Liver (tissue), 9 donors: ENCODE data around the gene EHD4. TPM values are rescaled to one million over a fixed set of nuclear protein-coding genes. Genes with fewer than 3 reads are reported as not detected.

Experiments used
- DNase-seq: peaks from one replicate; pipeline ENCODE4 v3.0.0-alpha.2; 2017; ENCODE audit warnings: low spot score
- H3K27ac ChIP-seq, 2 donors: one replicate each; pipeline ENCODE4 v1.7.0; 2013; ENCODE audit warnings: inconsistent platforms in 2 of 2, low read length in 2 of 2, control low read depth in 1 of 2, low read depth in 1 of 2, mild to moderate bottlenecking in 1 of 2
- H3K27me3 ChIP-seq, 4 donors: one replicate each; pipeline versions ENCODE4 v1.6.1 to v1.7.0; 2013; ENCODE audit warnings: low read length in 3 of 4, inconsistent platforms in 1 of 4, mild to moderate bottlenecking in 1 of 4, moderate library complexity in 1 of 4; ENCODE audit not compliant: control insufficient read depth in 4 of 4, insufficient read depth in 4 of 4
- H3K36me3 ChIP-seq, 4 donors: one replicate each; pipeline versions ENCODE4 v1.6.1 to v1.7.0; 2013; ENCODE audit warnings: low read length in 3 of 4, mild to moderate bottlenecking in 3 of 4, low read depth in 1 of 4, moderate library complexity in 1 of 4; ENCODE audit not compliant: control insufficient read depth in 4 of 4, insufficient read depth in 3 of 4
- H3K4me1 ChIP-seq, 4 donors: one replicate each; pipeline versions ENCODE4 v1.6.1 to v1.7.0; 2013; ENCODE audit warnings: low read length in 3 of 4, mild to moderate bottlenecking in 3 of 4, moderate library complexity in 1 of 4; ENCODE audit not compliant: control insufficient read depth in 4 of 4, insufficient read depth in 4 of 4
- H3K4me3 ChIP-seq, 3 donors: one replicate each; pipeline versions ENCODE4 v1.6.1 to v1.7.0; 2013; ENCODE audit warnings: low read length in 3 of 3, control low read depth in 1 of 3, low read depth in 1 of 3, mild to moderate bottlenecking in 1 of 3
- H3K9ac ChIP-seq, 2 donors: one replicate each; pipeline ENCODE4 v1.7.0; 2013; ENCODE audit warnings: low read length in 2 of 2, mild to moderate bottlenecking in 2 of 2, moderate library complexity in 2 of 2, control low read depth in 1 of 2, low read depth in 1 of 2
- H3K9me3 ChIP-seq, 4 donors: one replicate each; pipeline versions ENCODE4 v1.6.1 to v1.7.0; 2013; ENCODE audit warnings: low read length in 3 of 4; ENCODE audit not compliant: control insufficient read depth in 4 of 4
- CTCF ChIP-seq: fragments of 150-350 bp; IDR thresholded peaks from 2 replicates; pipeline ENCODE4 v1.5.1; 2017; ENCODE audit warnings: improper control_type of control experiment, low read depth, low read length; ENCODE audit not compliant: missing input control
- EGR1 ChIP-seq, 2 donors: IDR thresholded peaks; 2 replicates each; pipeline ENCODE4 v1.6.1; 2016 to 2018; ENCODE audit warnings: antibody characterized with exemption in 2 of 2, low read depth in 2 of 2
- FOXA1 ChIP-seq: IDR thresholded peaks from 2 replicates; pipeline ENCODE4 v1.6.1; 2016; ENCODE audit warnings: antibody characterized with exemption
- FOXA2 ChIP-seq: IDR thresholded peaks from 2 replicates; pipeline ENCODE4 v1.6.1; 2016; ENCODE audit warnings: antibody characterized with exemption
- HNF4A ChIP-seq, 2 donors: conservative IDR thresholded peaks; 2 replicates each; pipeline ENCODE4 v1.6.1; 2016; ENCODE audit warnings: antibody characterized with exemption in 2 of 2, mild to moderate bottlenecking in 2 of 2
- NR2F2 ChIP-seq: IDR thresholded peaks from 2 replicates; pipeline ENCODE4 v1.6.1; 2016; ENCODE audit warnings: antibody characterized with exemption
- RAD21 ChIP-seq, 2 donors: IDR thresholded peaks; 2 replicates each; pipeline ENCODE4 v1.6.1; 2016; ENCODE audit warnings: antibody characterized with exemption in 2 of 2, mild to moderate bottlenecking in 2 of 2
- REST ChIP-seq: IDR thresholded peaks from 2 replicates; pipeline ENCODE4 v1.6.1; 2016; ENCODE audit warnings: antibody characterized with exemption, mild to moderate bottlenecking
- RXRA ChIP-seq, 2 donors: IDR thresholded peaks; 2 replicates each; pipeline ENCODE4 v1.6.1; 2017 to 2018; ENCODE audit warnings: antibody characterized with exemption in 2 of 2, mild to moderate bottlenecking in 1 of 2
- ZBTB33 ChIP-seq: IDR thresholded peaks from 2 replicates; pipeline ENCODE4 v1.6.1; 2016; ENCODE audit warnings: antibody characterized with exemption
- WGBS: extraction: QIAGEN DNeasy Blood & Tissue Kit; methylation state at CpG from one replicate; pipeline ENCODE4 v1.1.7; 2013; 5-methylcytosine and 5-hydroxymethylcytosine counted together
- polyA plus RNA-seq, 2 donors: library from polyadenylated mRNA; stranded (reverse) in 1 of 2; unstranded in 1 of 2; fragments of 200-250 nt in 1 of 2; fragments of >200 nt in 1 of 2; fragmentation: Nextera tagmentation in 1 of 2; extraction: Ambion mirVana in 1 of 2; gene quantifications; one replicate each; pipeline versions ENCODE4 v1.2.1 to v1.2.3, GENCODE V29; 2013 to 2015
- total RNA-seq, 2 donors: library from RNA; depleted of rRNA; stranded (reverse); fragments of >200 nt; gene quantifications; one replicate each; pipeline ENCODE4 v1.2.3, GENCODE V29; 2014
- donor health status: healthy.
- donor health status: healthy.
- donor health status: healthy.
- donor health status: healthy.
- donor health status: healthy.

Gene EHD4
- total and polyA plus RNA-seq, 4 donors: 3.3 to 10.0 (median 6.2) TPM

GRCh38 chr15:41866872-41867579, 105.3 kb downstream of the EHD4 start:
- WGBS: 91% methylated on average over 25 of the region's 25 CpGs
- Histone ChIP-seq H3K4me1 (peaks cover 0 to 20% (median 13%) of the 10 kb centered on the region in 4 donors), H3K9ac (no peak overlapping the region), H3K4me3 (no peak overlapping the region), H3K27me3 (no peaks in the 10 kb centered on the region), H3K9me3 (no peaks in the 10 kb centered on the region), H3K27ac (no peak overlapping the region), H3K36me3 (no peaks in the 10 kb centered on the region)
- TF ChIP-seq REST: no peak
- no peak for TF ChIP-seq RXRA (IDR thresholded peaks at IDR 0.05)
- TF ChIP-seq HNF4A (conservative IDR thresholded peaks at IDR 0.05): no peak
- TF ChIP-seq ZBTB33: no peak
- TF ChIP-seq FOXA2: no peak
- no peak for TF ChIP-seq NR2F2
- TF ChIP-seq EGR1 (IDR thresholded peaks at IDR 0.05; ENCODE audit: low read depth in 2 of 2): no peak
- no peak for TF ChIP-seq CTCF
- no peak for TF ChIP-seq RAD21 (IDR thresholded peaks at IDR 0.05)
- no peak for DNase-seq

GRCh38 chr15:41866263-41866703, 106.1 kb downstream of the EHD4 start:
- TF ChIP-seq FOXA1 (no peak), RXRA (IDR thresholded peaks at IDR 0.05) (peak; percentile 14 to 34), HNF4A (conservative IDR thresholded peaks at IDR 0.05) (peak; percentile 29 to 43)
- peak; percentile 44 for DNase-seq
- Histone ChIP-seq H3K27ac (no peak overlapping the region), H3K9me3 (no peaks in the 10 kb centered on the region), H3K36me3 (no peaks in the 10 kb centered on the region), H3K27me3 (no peaks in the 10 kb centered on the region), H3K4me1 (peaks cover 0 to 20% (median 13%) of the 10 kb centered on the region in 4 donors), H3K9ac (no peak overlapping the region), H3K4me3 (no peak overlapping the region)
- WGBS: 77% methylated on average over 8 of the region's 8 CpGs
